Motor neuron (in vitro differentiated cells): ENCODE results near the gene UCKL1. TPM values are rescaled to one million over a fixed set of nuclear protein-coding genes. Genes with fewer than 3 reads are reported as not detected.
"Not testable (repeated sequence)": the region's sequence is repeated elsewhere in the genome, so short reads cannot be mapped to it uniquely, and the experiment has no call there.

Source experiments
- ATAC-seq, 8 experiments: fragments of 200-7000 bp; cut with Tn5 transposase; replicated peaks in 6 of 8; 2 replicates each; pipeline ENCODE4 v1.8.0; 2021; ENCODE audit warnings: mild to moderate bottlenecking in 8 of 8, moderate library complexity in 8 of 8
- H3K27ac ChIP-seq, 2 donors: fragments of 250-450 bp; sonication (Bioruptor Pico); 2 replicates each; pipeline ENCODE4 v1.9.0; 2021; ENCODE audit warnings: antibody characterized with exemption in 2 of 2, mild to moderate bottlenecking in 2 of 2, moderate library complexity in 1 of 2
- H3K4me1 ChIP-seq, 2 donors: fragments of 250-450 bp; sonication (Bioruptor Pico); replicated peaks in 1 of 2; 2 replicates each; pipeline ENCODE4 v1.6.1; 2021; ENCODE audit warnings: antibody characterized with exemption in 2 of 2, mild to moderate bottlenecking in 2 of 2, moderate library complexity in 1 of 2
- H3K4me3 ChIP-seq, 5 donors: fragments of 250-450 bp; sonication (Bioruptor Pico); 2 replicates each; pipeline ENCODE4 v1.9.0; 2021; ENCODE audit warnings: antibody characterized with exemption in 5 of 5, mild to moderate bottlenecking in 5 of 5, moderate library complexity in 4 of 5
- WGBS, 10 experiments: fragments of 450-650 bp; shearing (Covaris generic); methylation state at CpG; one replicate each; pipeline ENCODE4 v1.0.0; 2022; 5-methylcytosine and 5-hydroxymethylcytosine counted together
- in situ Hi-C, 9 experiments: fragments of 400-800 bp; cut with MboI; loops; one replicate each; pipeline ENCODE4 v1.15.0; 2021; ENCODE audit warnings: low sequenced_read_pairs in 9 of 9, low pct_unique_long_range_greater_than_20kb in 2 of 9; ENCODE audit not compliant: unreplicated experiment in 9 of 9
- total RNA-seq, 8 experiments: library from RNA; unstranded; fragments of 300-600 nt; gene quantifications; 2 replicates each; pipeline versions ENCODE4 v1.2.3 to v1.2.4, GENCODE V29; 2022

Gene UCKL1
- total RNA-seq, 8 experiments from 2014 or later: 15.5 to 59.3 (median 24.6) TPM

DNA sequence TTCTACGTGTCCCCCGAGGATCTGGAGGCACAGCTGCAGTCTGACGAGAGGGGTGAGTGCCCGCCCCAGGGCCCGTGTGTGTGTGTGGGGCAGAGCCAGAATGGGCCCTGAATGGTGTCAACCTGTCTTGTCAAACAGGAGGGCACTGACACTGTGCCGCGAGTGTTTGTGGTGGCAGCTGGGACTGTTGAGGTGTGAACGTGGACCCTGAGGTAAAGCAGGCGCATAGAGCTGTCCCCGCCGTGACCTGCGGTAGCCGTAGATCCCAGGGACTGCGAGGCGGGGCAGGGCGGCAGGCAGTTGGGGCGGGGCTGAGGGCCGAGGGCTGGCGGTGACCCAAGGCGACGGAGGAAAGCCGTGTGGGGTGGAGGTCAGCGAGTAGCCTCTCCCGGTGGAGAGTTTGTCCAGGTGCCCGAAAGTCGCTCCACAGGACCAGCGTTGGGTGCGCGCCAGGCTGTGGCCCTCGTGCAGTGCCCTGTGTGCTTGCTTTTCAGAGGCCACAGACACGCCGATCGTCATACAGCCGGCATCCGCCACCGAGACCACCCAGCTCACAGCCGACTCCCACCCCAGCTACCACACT, 25.2 kb downstream of the UCKL1 start:
- WGBS, 10 experiments: 80% methylated on average over 1 of the region's 37 CpGs; no CpG with 5 or more reads in 9 of the 10 experiments
- in situ Hi-C loops: no loop called here
- Histone ChIP-seq H3K4me1 (no peaks in the 10 kb centered on the region), H3K27ac (no peak overlapping the region), H3K4me3 (no peak overlapping the region)
- ATAC-seq: peak in 1 of 8 experiments; percentile 17

DNA sequence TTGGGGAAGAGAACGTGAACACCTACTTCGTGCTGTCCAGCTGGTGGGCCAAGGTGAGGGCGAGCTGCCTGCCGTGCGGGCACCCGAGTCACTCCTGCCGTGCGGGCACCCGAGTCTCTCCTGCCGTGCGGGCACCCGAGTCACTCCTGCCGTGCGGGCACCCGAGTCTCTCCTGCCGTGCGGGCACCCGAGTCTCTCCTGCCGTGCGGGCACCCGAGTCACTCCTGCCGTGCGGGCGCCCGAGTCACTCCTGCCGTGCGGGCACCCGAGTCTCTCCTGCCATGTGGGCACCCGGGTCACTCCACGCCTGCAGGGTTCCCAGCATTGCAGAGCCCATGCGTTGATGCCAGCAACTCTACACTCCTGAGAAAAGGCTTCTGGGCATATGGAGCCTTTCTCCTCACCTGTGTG, 26.7 kb downstream of the UCKL1 start:
- WGBS, 10 experiments: 98 to 100% (median 100%) methylated on average over 1 to 8 of the region's 31 CpGs; no CpG with 5 or more reads in 6 of the 10 experiments
- ATAC-seq, H3K4me1 ChIP-seq, in situ Hi-C loops, H3K4me3 ChIP-seq, H3K27ac ChIP-seq: not testable (repeated sequence)

DNA sequence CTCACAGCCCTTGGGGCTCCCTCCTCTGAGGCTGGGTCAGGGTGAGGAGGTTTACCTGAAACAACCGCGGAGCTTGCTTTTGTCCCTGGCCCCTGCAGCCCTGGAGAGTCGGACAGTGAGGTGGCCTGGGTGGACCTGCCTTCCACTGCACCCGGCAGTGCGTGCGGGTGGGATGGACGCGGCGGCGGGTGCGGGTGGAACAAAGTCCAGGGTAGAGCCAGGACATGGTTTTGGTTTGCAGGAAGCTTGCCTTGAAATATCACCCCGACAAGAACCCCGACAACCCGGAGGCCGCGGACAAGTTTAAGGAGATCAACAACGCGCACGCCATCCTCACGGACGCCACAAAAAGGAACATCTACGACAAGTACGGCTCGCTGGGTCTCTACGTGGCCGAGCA, 27.1 kb downstream of the UCKL1 start:
- Histone ChIP-seq H3K4me3 (no peak overlapping the region), H3K4me1 (no peaks in the 10 kb centered on the region), H3K27ac (no peak overlapping the region)
- 95 to 100% methylated on average over 1 to 12 of the region's 26 CpGs; no CpG with 5 or more reads in 8 of the 10 experiments for WGBS, 10 experiments
- in situ Hi-C loops: no loop called here
- ATAC-seq: no peak

DNA sequence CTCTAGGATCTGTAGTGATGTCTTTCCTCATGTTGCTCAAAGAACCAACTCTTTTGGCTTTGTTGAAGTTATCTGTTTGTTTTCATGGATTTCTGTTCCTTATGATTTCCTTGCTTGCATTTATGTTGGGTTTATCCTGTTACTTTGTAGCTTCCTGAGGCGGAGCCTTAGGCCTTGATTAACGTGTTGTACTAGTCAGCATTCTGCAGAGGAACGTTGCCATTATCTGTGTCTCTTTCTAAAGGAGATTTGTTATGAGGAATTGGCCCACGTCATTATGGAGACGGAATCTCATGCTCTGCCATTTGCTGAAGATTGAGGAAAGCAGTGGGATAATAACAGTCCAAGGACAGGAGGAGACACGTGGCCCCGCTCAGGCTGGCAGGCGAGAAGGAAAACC, 29.9 kb downstream of the UCKL1 start:
- in situ Hi-C loops: no loop called here
- no peak overlapping the region for H3K4me3 ChIP-seq
- no peak overlapping the region for H3K27ac ChIP-seq
- ATAC-seq: no peak
- WGBS, 10 experiments: 60 to 94% (median 84%) methylated on average over 2 to 8 of the region's 8 CpGs
- no peaks in the 10 kb centered on the region for H3K4me1 ChIP-seq

DNA sequence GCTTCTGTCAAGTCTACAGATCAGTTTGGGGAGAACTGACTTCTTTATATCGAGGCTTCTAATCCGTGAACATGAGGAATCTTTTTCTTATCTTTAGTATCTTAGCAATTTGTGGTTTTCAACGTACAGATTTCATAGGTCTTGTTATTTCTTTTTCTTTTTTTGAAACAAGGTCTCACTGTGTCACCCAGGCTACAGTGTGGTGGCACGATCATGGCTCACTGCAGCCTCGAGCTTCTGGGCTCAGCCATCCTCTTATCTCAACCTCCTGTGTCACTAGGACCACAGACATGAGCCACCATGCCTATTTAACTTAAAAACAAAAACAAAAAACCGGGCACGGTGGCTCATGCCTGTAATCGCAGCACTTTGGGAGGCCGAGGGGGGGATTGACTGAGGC, 32.0 kb downstream of the UCKL1 start:
- no peak for ATAC-seq
- Histone ChIP-seq H3K4me3 (no peak overlapping the region), H3K4me1 (no peaks in the 10 kb centered on the region), H3K27ac (no peak overlapping the region)
- in situ Hi-C loops: no loop called here
- 20 to 100% (median 81%) methylated on average over 1 to 8 of the region's 9 CpGs for WGBS, 10 experiments

DNA sequence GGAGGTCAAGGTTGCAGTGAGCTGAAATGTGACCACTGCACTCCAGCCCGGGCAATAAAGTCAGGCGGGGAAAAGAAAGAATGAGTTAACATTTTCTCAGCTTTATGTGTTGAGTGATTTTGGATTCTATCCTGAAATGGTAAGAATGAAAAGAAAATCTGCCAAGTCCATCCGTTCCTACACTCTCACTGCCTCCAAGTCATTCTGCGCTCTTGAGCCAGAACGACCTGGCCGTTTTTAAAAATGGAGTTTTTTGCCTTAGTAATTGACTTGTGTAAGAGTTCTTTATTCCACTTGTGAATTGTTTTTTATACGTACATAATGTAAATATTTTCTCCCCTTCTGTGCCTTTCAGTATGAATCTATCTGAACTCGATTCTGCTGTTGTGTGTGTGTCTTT, 32.6 kb downstream of the UCKL1 start:
- Histone ChIP-seq H3K4me1 (no peaks in the 10 kb centered on the region), H3K4me3 (no peak overlapping the region), H3K27ac (no peak overlapping the region)
- in situ Hi-C loops: no loop called here
- ATAC-seq: no peak
- WGBS, 10 experiments: 29 to 96% (median 91%) methylated on average over 2 to 8 of the region's 8 CpGs; no CpG with 5 or more reads in 1 of the 10 experiments

DNA sequence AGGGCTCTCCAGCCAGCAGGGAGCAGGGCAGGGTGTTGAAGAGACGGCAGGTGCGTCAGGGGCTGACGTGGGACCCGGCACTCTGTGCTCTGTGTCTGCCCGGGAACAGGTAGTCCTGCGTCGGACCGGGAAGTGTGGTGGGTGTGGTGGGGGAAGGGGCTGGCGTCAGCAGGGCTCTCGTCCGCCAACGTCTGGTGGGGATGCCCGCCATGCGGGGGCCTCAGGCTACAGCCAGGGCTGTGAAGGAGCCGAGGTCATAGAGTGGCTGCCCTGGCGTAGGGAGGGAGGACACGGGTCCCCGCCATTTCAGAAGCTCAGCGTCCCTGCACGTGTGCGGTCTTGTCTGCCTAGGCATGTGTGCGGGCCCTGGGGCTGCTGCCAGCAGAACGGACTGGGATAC, 36.0 kb downstream of the UCKL1 start:
- no peak for ATAC-seq
- H3K27ac ChIP-seq: no peak overlapping the region
- no peaks in the 10 kb centered on the region for H3K4me1 ChIP-seq
- in situ Hi-C loops: no loop called here
- WGBS, 10 experiments: 85 to 100% (median 96%) methylated on average over 1 to 16 of the region's 23 CpGs; no CpG with 5 or more reads in 7 of the 10 experiments
- H3K4me3 ChIP-seq: no peak overlapping the region

DNA sequence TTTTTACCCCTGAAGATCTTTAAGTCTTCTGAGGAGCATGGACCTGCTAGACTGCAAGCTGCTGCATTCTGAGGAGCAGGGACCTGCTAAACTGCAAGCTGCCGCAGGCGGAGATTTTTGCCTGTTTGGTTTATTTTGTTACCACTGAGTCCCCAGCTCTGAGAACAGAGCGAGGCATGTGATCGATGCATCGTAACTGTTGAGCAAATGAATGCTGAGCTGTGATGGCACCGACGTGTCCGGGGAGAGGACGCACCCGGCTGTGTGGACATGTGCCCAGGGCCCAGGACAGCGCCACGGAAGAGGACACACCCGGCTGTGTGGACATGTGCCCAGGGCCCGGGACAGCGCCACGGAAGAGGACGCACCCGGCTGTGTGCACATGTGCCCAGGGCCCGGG, 37.1 kb downstream of the UCKL1 start:
- in situ Hi-C loops: no loop called here
- Histone ChIP-seq H3K27ac (no peak overlapping the region), H3K4me1 (no peaks in the 10 kb centered on the region), H3K4me3 (no peak overlapping the region)
- 80 to 100% (median 93%) methylated on average over 1 to 7 of the region's 19 CpGs; no CpG with 5 or more reads in 2 of the 10 experiments for WGBS, 10 experiments
- ATAC-seq: no peak

DNA sequence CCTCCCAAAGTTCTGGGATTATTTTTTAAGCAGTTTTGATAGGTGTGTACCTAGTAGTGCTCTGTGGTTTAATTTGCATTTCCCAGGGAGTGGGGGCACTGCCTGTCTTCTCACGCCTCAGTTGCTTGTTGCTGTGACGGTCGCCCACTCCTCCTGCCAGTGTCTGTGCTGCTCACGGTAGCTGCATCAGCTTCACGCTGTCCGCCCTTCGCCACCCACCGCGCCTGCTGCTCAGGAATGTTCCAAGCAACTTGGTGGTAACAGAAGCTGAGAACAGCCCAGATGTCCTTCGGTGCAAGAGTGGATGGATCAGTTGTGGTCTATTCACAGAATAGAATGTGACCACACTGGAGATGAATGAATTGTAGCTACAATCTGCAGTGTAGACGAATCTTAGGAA, 38.4 kb downstream of the UCKL1 start:
- no peak for ATAC-seq
- 92 to 100% (median 100%) methylated on average over 1 to 6 of the region's 11 CpGs; no CpG with 5 or more reads in 5 of the 10 experiments for WGBS, 10 experiments
- in situ Hi-C loops: no loop called here
- Histone ChIP-seq H3K4me1 (no peaks in the 10 kb centered on the region), H3K27ac (no peak overlapping the region), H3K4me3 (no peak overlapping the region)

DNA sequence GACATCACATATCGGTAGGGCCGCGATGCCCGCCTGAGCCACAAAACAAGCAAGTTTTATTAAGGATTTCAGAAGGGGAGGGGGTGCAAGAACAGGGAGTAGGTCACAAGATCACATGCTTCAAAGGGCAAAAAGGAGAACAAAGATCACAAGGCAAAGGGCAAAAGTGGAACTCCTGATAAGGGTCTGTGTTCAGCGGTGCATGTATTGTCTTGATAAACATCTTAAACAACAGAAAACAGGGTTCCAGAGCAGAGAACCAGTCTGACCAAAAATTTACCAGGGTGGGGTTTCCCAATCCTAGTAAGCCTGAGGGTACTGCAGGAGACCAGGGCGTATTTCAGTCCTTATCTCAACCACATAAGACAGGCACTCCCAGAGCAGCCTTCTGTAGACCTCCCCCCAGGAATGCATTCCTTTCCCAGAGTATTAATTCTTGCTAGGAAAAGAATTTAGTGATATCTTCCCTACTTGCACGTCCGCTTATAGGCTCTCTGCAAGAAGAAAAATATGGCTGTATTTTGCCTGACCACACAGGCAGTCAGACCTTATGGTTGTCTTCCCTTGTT, 39.8 kb downstream of the UCKL1 start:
- H3K4me1 ChIP-seq, H3K4me3 ChIP-seq, ATAC-seq, in situ Hi-C loops, H3K27ac ChIP-seq: not testable (repeated sequence)
- 83 to 100% (median 95%) methylated on average over 1 to 8 of the region's 8 CpGs; no CpG with 5 or more reads in 1 of the 10 experiments for WGBS, 10 experiments

DNA sequence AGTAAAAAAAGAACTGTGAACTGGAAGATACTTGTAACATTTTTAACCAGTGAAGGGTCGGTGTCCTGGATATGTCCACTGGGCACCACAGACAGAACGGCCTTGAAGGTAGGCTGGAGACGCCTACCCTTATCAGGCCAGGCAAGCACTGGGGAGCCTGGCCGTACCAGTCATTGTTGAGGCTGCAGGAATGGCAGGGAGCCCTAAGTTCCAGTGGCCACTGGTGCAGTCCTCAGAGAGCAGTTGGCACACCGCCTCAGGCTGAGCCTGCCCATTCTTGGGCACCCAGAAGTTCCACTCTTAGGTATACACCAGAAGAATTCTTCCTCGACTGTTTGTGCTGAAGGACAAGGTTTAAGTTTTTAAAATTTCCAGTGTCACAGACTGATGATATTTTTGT, 40.7 kb downstream of the UCKL1 start:
- Histone ChIP-seq H3K4me1 (no peaks in the 10 kb centered on the region), H3K4me3 (no peak overlapping the region), H3K27ac (no peak overlapping the region)
- WGBS, 10 experiments: 80 to 100% (median 97%) methylated on average over 1 to 6 of the region's 6 CpGs; no CpG with 5 or more reads in 2 of the 10 experiments
- no peak for ATAC-seq
- in situ Hi-C loops: no loop called here

DNA sequence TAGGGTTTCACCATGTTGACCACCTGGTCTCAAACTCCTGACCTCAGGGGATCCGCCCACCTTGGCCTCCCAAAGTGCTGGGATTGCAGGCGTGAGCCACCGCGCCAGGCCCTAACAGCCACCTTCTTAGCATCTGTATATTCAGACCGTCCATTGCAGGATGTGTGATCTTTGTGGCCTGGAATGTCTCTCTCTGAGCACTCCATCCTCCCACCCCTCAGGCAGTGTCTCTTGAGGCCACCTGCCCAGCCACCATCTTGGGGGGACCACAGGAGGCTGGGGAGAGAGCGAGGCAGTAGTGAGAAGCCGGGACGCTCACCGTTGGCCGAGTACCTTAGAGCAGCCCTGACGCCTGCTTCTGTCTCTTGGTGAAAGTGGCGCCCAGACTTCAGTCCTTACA, 42.4 kb downstream of the UCKL1 start:
- H3K27ac ChIP-seq: no peak overlapping the region
- H3K4me1 ChIP-seq: no peaks in the 10 kb centered on the region
- 50 to 100% (median 100%) methylated on average over 1 to 7 of the region's 12 CpGs; no CpG with 5 or more reads in 4 of the 10 experiments for WGBS, 10 experiments
- no peak for ATAC-seq
- H3K4me3 ChIP-seq: no peak overlapping the region
- in situ Hi-C loops: no loop called here

DNA sequence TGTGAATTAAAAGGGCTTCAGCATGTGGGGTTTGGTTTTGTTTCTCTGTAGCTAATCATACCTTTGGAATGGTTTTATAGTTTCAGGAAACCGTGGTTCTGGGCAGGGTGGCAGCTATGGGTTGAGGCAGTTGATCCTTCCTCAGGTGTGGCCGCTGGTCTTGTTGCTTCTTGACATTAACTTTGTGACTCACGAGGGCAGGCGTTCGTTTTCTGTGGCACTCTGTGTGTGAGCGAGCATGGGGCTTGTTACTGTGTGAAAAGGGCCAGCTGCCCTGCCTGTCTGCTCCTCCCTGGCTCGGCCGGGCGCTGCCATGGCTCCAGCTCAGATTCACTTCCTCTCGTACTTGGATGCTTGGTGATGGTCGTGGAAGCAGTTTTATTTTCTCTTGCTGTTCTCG, 45.0 kb downstream of the UCKL1 start:
- WGBS, 10 experiments: 0 to 91% (median 83%) methylated on average over 1 to 9 of the region's 12 CpGs; no CpG with 5 or more reads in 3 of the 10 experiments

More for the DNA sequence above, 45.0 kb downstream of the UCKL1 start:
- no peak overlapping the region for H3K27ac ChIP-seq
- H3K4me3 ChIP-seq: no peak overlapping the region
- in situ Hi-C loops: no loop called here
- ATAC-seq: peak in 3 of 8 experiments; percentile 45 to 84 (median 83)
- no peaks in the 10 kb centered on the region for H3K4me1 ChIP-seq
